ENCODE data around the gene CDK5RAP2.
"Not testable (repeated sequence)": the region's sequence is repeated elsewhere in the genome, so short reads cannot be mapped to it uniquely, and the experiment has no call there.

CDK5RAP2 gene

GRCh38 chr9:120464176-120464886, 115.6 kb downstream of the CDK5RAP2 start:
- H3K4me1 ChIP-seq (ENCODE audit: control insufficient read depth in 2 of 2, insufficient read depth in 2 of 2, low read length in 2 of 2) = no peaks in the 10 kb centered on the region
- no peak overlapping the region for H3K4me3 ChIP-seq (ENCODE audit: low read length in 2 of 2)
- H3K27me3 ChIP-seq (ENCODE audit: control insufficient read depth in 2 of 2, insufficient read depth in 2 of 2, low read length in 2 of 2) = no peaks in the 10 kb centered on the region
- no peaks in the 10 kb centered on the region for H3K9me3 ChIP-seq (ENCODE audit: control insufficient read depth in 2 of 2, low read length in 2 of 2)
- H3K36me3 ChIP-seq (ENCODE audit: control insufficient read depth in 2 of 2, insufficient read depth in 2 of 2, low read length in 2 of 2) = peaks cover 0 to 30% of the 10 kb centered on the region in 2 donors
- H3K9ac ChIP-seq (ENCODE audit: low read depth in 1 of 2, low read length in 2 of 2) = no peak overlapping the region
- no peak overlapping the region for H3K27ac ChIP-seq (ENCODE audit: low read depth in 2 of 2, low read length in 2 of 2)

- Histone ChIP-seq H3K27me3 (ENCODE audit: control insufficient read depth in 2 of 2, insufficient read depth in 2 of 2, low read length in 2 of 2) (no peaks in the 10 kb centered on the region), H3K4me1 (ENCODE audit: control insufficient read depth in 2 of 2, insufficient read depth in 2 of 2, low read length in 2 of 2) (no peaks in the 10 kb centered on the region), H3K9me3 (ENCODE audit: control insufficient read depth in 2 of 2, low read length in 2 of 2) (no peaks in the 10 kb centered on the region), H3K4me3 (ENCODE audit: low read length in 2 of 2) (no peak overlapping the region), H3K9ac (ENCODE audit: low read depth in 1 of 2, low read length in 2 of 2) (no peak overlapping the region), H3K36me3 (ENCODE audit: control insufficient read depth in 2 of 2, insufficient read depth in 2 of 2, low read length in 2 of 2) (peaks cover 0 to 30% of the 10 kb centered on the region in 2 donors), H3K27ac (ENCODE audit: low read depth in 2 of 2, low read length in 2 of 2) (no peak overlapping the region)
Observed at GRCh38 chr9:120463765-120464164, 116.2 kb downstream of the CDK5RAP2 start.

GRCh38 chr9:120461677-120462076, 118.3 kb downstream of the CDK5RAP2 start:
- peaks cover 7 to 28% of the 10 kb centered on the region in 2 donors for H3K36me3 ChIP-seq (ENCODE audit: control insufficient read depth in 2 of 2, insufficient read depth in 2 of 2, low read length in 2 of 2)

GRCh38 chr9:120456218-120456617, 123.7 kb downstream of the CDK5RAP2 start:
- H3K9ac ChIP-seq (ENCODE audit: low read depth in 1 of 2, low read length in 2 of 2) = no peak overlapping the region
- H3K9me3 ChIP-seq (ENCODE audit: control insufficient read depth in 2 of 2, low read length in 2 of 2) = no peaks in the 10 kb centered on the region
- H3K4me1 ChIP-seq (ENCODE audit: control insufficient read depth in 2 of 2, insufficient read depth in 2 of 2, low read length in 2 of 2) = no peaks in the 10 kb centered on the region
- no peak overlapping the region for H3K27ac ChIP-seq (ENCODE audit: low read depth in 2 of 2, low read length in 2 of 2)
- no peaks in the 10 kb centered on the region for H3K27me3 ChIP-seq (ENCODE audit: control insufficient read depth in 2 of 2, insufficient read depth in 2 of 2, low read length in 2 of 2)
- H3K4me3 ChIP-seq (ENCODE audit: low read length in 2 of 2) = no peak overlapping the region
- H3K36me3 ChIP-seq (ENCODE audit: control insufficient read depth in 2 of 2, insufficient read depth in 2 of 2, low read length in 2 of 2) = peaks cover 30 to 42% of the 10 kb centered on the region in 2 donors

More at GRCh38 chr9:120461677-120462076, 118.3 kb downstream of the CDK5RAP2 start:
- H3K4me3 ChIP-seq (ENCODE audit: low read length in 2 of 2); H3K27ac ChIP-seq (ENCODE audit: low read depth in 2 of 2, low read length in 2 of 2); H3K9ac ChIP-seq (ENCODE audit: low read depth in 1 of 2, low read length in 2 of 2); H3K9me3 ChIP-seq (ENCODE audit: control insufficient read depth in 2 of 2, low read length in 2 of 2); H3K27me3 ChIP-seq (ENCODE audit: control insufficient read depth in 2 of 2, insufficient read depth in 2 of 2, low read length in 2 of 2); H3K4me1 ChIP-seq (ENCODE audit: control insufficient read depth in 2 of 2, insufficient read depth in 2 of 2, low read length in 2 of 2): not testable (repeated sequence)

GRCh38 chr9:120454467-120454866, 125.5 kb downstream of the CDK5RAP2 start:
- H3K27me3 ChIP-seq (ENCODE audit: control insufficient read depth in 2 of 2, insufficient read depth in 2 of 2, low read length in 2 of 2) = no peaks in the 10 kb centered on the region
- H3K27ac ChIP-seq (ENCODE audit: low read depth in 2 of 2, low read length in 2 of 2) = no peak overlapping the region
- no peaks in the 10 kb centered on the region for H3K4me1 ChIP-seq (ENCODE audit: control insufficient read depth in 2 of 2, insufficient read depth in 2 of 2, low read length in 2 of 2)
- H3K4me3 ChIP-seq (ENCODE audit: low read length in 2 of 2) = no peak overlapping the region
- H3K9me3 ChIP-seq (ENCODE audit: control insufficient read depth in 2 of 2, low read length in 2 of 2) = no peaks in the 10 kb centered on the region
- H3K36me3 ChIP-seq (ENCODE audit: control insufficient read depth in 2 of 2, insufficient read depth in 2 of 2, low read length in 2 of 2) = peaks cover 29 to 34% of the 10 kb centered on the region in 2 donors
- H3K9ac ChIP-seq (ENCODE audit: low read depth in 1 of 2, low read length in 2 of 2) = no peak overlapping the region

- Histone ChIP-seq H3K27me3 (ENCODE audit: control insufficient read depth in 2 of 2, insufficient read depth in 2 of 2, low read length in 2 of 2) (no peaks in the 10 kb centered on the region), H3K9ac (ENCODE audit: low read depth in 1 of 2, low read length in 2 of 2) (no peak overlapping the region), H3K36me3 (ENCODE audit: control insufficient read depth in 2 of 2, insufficient read depth in 2 of 2, low read length in 2 of 2) (peaks cover 30 to 34% of the 10 kb centered on the region in 2 donors), H3K9me3 (ENCODE audit: control insufficient read depth in 2 of 2, low read length in 2 of 2) (no peaks in the 10 kb centered on the region), H3K4me3 (ENCODE audit: low read length in 2 of 2) (no peak overlapping the region), H3K27ac (ENCODE audit: low read depth in 2 of 2, low read length in 2 of 2) (no peak overlapping the region), H3K4me1 (ENCODE audit: control insufficient read depth in 2 of 2, insufficient read depth in 2 of 2, low read length in 2 of 2) (no peaks in the 10 kb centered on the region)
Observed at GRCh38 chr9:120453792-120454191, 126.2 kb downstream of the CDK5RAP2 start.

- Histone ChIP-seq H3K4me3 (ENCODE audit: low read length in 2 of 2) (no peak overlapping the region), H3K27me3 (ENCODE audit: control insufficient read depth in 2 of 2, insufficient read depth in 2 of 2, low read length in 2 of 2) (no peaks in the 10 kb centered on the region), H3K9me3 (ENCODE audit: control insufficient read depth in 2 of 2, low read length in 2 of 2) (no peaks in the 10 kb centered on the region), H3K36me3 (ENCODE audit: control insufficient read depth in 2 of 2, insufficient read depth in 2 of 2, low read length in 2 of 2) (peaks cover 26 to 27% of the 10 kb centered on the region in 2 donors), H3K27ac (ENCODE audit: low read depth in 2 of 2, low read length in 2 of 2) (no peak overlapping the region), H3K4me1 (ENCODE audit: control insufficient read depth in 2 of 2, insufficient read depth in 2 of 2, low read length in 2 of 2) (no peaks in the 10 kb centered on the region), H3K9ac (ENCODE audit: low read depth in 1 of 2, low read length in 2 of 2) (no peak overlapping the region)
Observed at GRCh38 chr9:120452631-120453030, 127.3 kb downstream of the CDK5RAP2 start.

- no peaks in the 10 kb centered on the region for H3K27me3 ChIP-seq (ENCODE audit: control insufficient read depth in 2 of 2, insufficient read depth in 2 of 2, low read length in 2 of 2)
- H3K27ac ChIP-seq (ENCODE audit: low read depth in 2 of 2, low read length in 2 of 2) = no peak overlapping the region
- H3K9ac ChIP-seq (ENCODE audit: low read depth in 1 of 2, low read length in 2 of 2) = no peak overlapping the region
- no peak overlapping the region for H3K4me3 ChIP-seq (ENCODE audit: low read length in 2 of 2)
- no peaks in the 10 kb centered on the region for H3K4me1 ChIP-seq (ENCODE audit: control insufficient read depth in 2 of 2, insufficient read depth in 2 of 2, low read length in 2 of 2)
- no peaks in the 10 kb centered on the region for H3K9me3 ChIP-seq (ENCODE audit: control insufficient read depth in 2 of 2, low read length in 2 of 2)
- H3K36me3 ChIP-seq (ENCODE audit: control insufficient read depth in 2 of 2, insufficient read depth in 2 of 2, low read length in 2 of 2) = peaks cover 21 to 25% of the 10 kb centered on the region in 2 donors
Observed at GRCh38 chr9:120450916-120451315, 129.1 kb downstream of the CDK5RAP2 start.

- Histone ChIP-seq H3K4me1 (ENCODE audit: control insufficient read depth in 2 of 2, insufficient read depth in 2 of 2, low read length in 2 of 2) (no peaks in the 10 kb centered on the region), H3K9ac (ENCODE audit: low read depth in 1 of 2, low read length in 2 of 2) (no peak overlapping the region), H3K27me3 (ENCODE audit: control insufficient read depth in 2 of 2, insufficient read depth in 2 of 2, low read length in 2 of 2) (no peaks in the 10 kb centered on the region), H3K4me3 (ENCODE audit: low read length in 2 of 2) (no peak overlapping the region), H3K9me3 (ENCODE audit: control insufficient read depth in 2 of 2, low read length in 2 of 2) (no peaks in the 10 kb centered on the region), H3K27ac (ENCODE audit: low read depth in 2 of 2, low read length in 2 of 2) (no peak overlapping the region), H3K36me3 (ENCODE audit: control insufficient read depth in 2 of 2, insufficient read depth in 2 of 2, low read length in 2 of 2) (peaks cover 20 to 23% of the 10 kb centered on the region in 2 donors)
Observed at GRCh38 chr9:120449566-120449965, 130.4 kb downstream of the CDK5RAP2 start.

- H3K4me3 ChIP-seq (ENCODE audit: low read length in 2 of 2) = no peak overlapping the region
- H3K36me3 ChIP-seq (ENCODE audit: control insufficient read depth in 2 of 2, insufficient read depth in 2 of 2, low read length in 2 of 2) = peaks cover 15 to 20% of the 10 kb centered on the region in 2 donors
- H3K27ac ChIP-seq (ENCODE audit: low read depth in 2 of 2, low read length in 2 of 2) = no peak overlapping the region
- H3K9me3 ChIP-seq (ENCODE audit: control insufficient read depth in 2 of 2, low read length in 2 of 2) = no peaks in the 10 kb centered on the region
- H3K4me1 ChIP-seq (ENCODE audit: control insufficient read depth in 2 of 2, insufficient read depth in 2 of 2, low read length in 2 of 2) = no peaks in the 10 kb centered on the region
- no peaks in the 10 kb centered on the region for H3K27me3 ChIP-seq (ENCODE audit: control insufficient read depth in 2 of 2, insufficient read depth in 2 of 2, low read length in 2 of 2)
- H3K9ac ChIP-seq (ENCODE audit: low read depth in 1 of 2, low read length in 2 of 2) = no peak overlapping the region
Observed at GRCh38 chr9:120447959-120448500, 131.9 kb downstream of the CDK5RAP2 start.

Data from mucosa of rectum (tissue), 2 donors.